GM23248 (cell line): ENCODE data around the gene SH3PXD2A. TPM values are rescaled to one million over a fixed set of nuclear protein-coding genes. Genes with fewer than 3 reads are reported as not detected.
"Not testable (repeated sequence)": the region's sequence is repeated elsewhere in the genome, so short reads cannot be mapped to it uniquely, and the experiment has no call there.

Experiments
- DNase-seq: peaks from one replicate; pipeline ENCODE4 v3.0.0-alpha.2; 2015
- H2AFZ ChIP-seq: fragments of 200-600 bp; sonication (generic); 2 replicates; pipeline ENCODE4 v1.6.1; 2016; ENCODE audit warnings: antibody characterized with exemption
- H3F3A ChIP-seq: fragments of 200-600 bp; sonication (generic); 2 replicates; pipeline ENCODE4 v1.6.1; 2016; ENCODE audit warnings: mild to moderate bottlenecking, antibody characterized with exemption, mixed run types; ENCODE audit not compliant: insufficient read depth
- H3K27ac ChIP-seq: fragments of 200-600 bp; sonication (generic); 2 replicates; pipeline ENCODE4 v1.5.1; 2016; ENCODE audit warnings: mild to moderate bottlenecking
- H3K27me3 ChIP-seq: fragments of 200-600 bp; sonication (generic); replicated peaks from 2 replicates; pipeline ENCODE4 v1.6.1; 2016; ENCODE audit warnings: mild to moderate bottlenecking; ENCODE audit not compliant: insufficient read depth
- H3K36me3 ChIP-seq: fragments of 200-600 bp; sonication (generic); 2 replicates; pipeline ENCODE4 v1.6.1; 2016; ENCODE audit warnings: low read depth, mild to moderate bottlenecking
- H3K4me1 ChIP-seq: fragments of 200-600 bp; sonication (generic); 2 replicates; pipeline ENCODE4 v1.6.1; 2016; ENCODE audit warnings: mild to moderate bottlenecking; ENCODE audit not compliant: insufficient read depth
- H3K4me2 ChIP-seq: fragments of 200-600 bp; sonication (generic); one replicate; pipeline ENCODE4 v1.6.1; 2016; ENCODE audit warnings: mild to moderate bottlenecking; ENCODE audit not compliant: unreplicated experiment
- H3K4me3 ChIP-seq: fragments of 200-600 bp; sonication (generic); 2 replicates; pipeline ENCODE4 v1.5.1; 2016; ENCODE audit warnings: mild to moderate bottlenecking
- H3K79me2 ChIP-seq: fragments of 200-600 bp; sonication (generic); 2 replicates; pipeline ENCODE4 v1.6.1; 2016; ENCODE audit warnings: mild to moderate bottlenecking; ENCODE audit not compliant: insufficient read depth
- H3K9ac ChIP-seq: fragments of 200-600 bp; sonication (generic); 2 replicates; pipeline ENCODE4 v1.6.1; 2016; ENCODE audit warnings: mild to moderate bottlenecking
- H3K9me2 ChIP-seq: fragments of 200-600 bp; sonication (generic); 2 replicates; pipeline ENCODE4 v1.6.1; 2016; ENCODE audit warnings: mixed run types, mild to moderate bottlenecking, moderate library complexity; ENCODE audit not compliant: insufficient read depth
- H3K9me3 ChIP-seq: fragments of 200-600 bp; sonication (generic); one replicate; pipeline ENCODE4 v1.6.1; 2017; ENCODE audit warnings: low read depth
- H4K20me1 ChIP-seq: fragments of 200-600 bp; sonication (generic); 2 replicates; pipeline ENCODE4 v1.6.0; 2016; ENCODE audit not compliant: insufficient read depth
- EZH2 ChIP-seq: fragments of 200-600 bp; sonication (generic); IDR thresholded peaks from 2 replicates; pipeline ENCODE4 v1.6.1; 2018; ENCODE audit warnings: antibody characterized with exemption, mild to moderate bottlenecking; ENCODE audit not compliant: insufficient read depth, poor library complexity, severe bottlenecking
- EZH2phosphoT487 ChIP-seq: fragments of 200-600 bp; sonication (generic); IDR thresholded peaks from 2 replicates; pipeline ENCODE4 v1.6.1; 2018; ENCODE audit warnings: antibody characterized with exemption, moderate library complexity, mild to moderate bottlenecking, low read depth; ENCODE audit not compliant: insufficient read depth
- WGBS, 2 experiments: methylation state at CpG; one replicate each; pipeline ENCODE4 v1.1.6; 2015 to 2017; ENCODE audit warnings: low lambda C conversion rate in 2 of 2, low coverage in 1 of 2; ENCODE audit errors: missing lambda C conversion rate in 2 of 2; 5-methylcytosine and 5-hydroxymethylcytosine counted together
- in situ Hi-C: fragments of 300-500 bp; cut with MboI; formaldehyde crosslinking; loops from 2 replicates; pipeline ENCODE4 v1.15.0; 2020
- polyA plus RNA-seq: library from polyadenylated mRNA; unstranded; fragments of >200 nt; fragmentation: Nextera tagmentation; extraction: Ambion mirVana; gene quantifications from 2 replicates; pipeline ENCODE4 v1.2.1, GENCODE V29; 2016
- total RNA-seq: library from RNA; depleted of rRNA; stranded (reverse); fragments of >200 nt; shearing (Covaris generic); gene quantifications from 2 replicates; pipeline ENCODE4 v1.2.3, GENCODE V29; 2014

SH3PXD2A gene
- total and polyA plus RNA-seq, 2 experiments from 2014 or later, result 34.0 to 58.0 TPM

DNA sequence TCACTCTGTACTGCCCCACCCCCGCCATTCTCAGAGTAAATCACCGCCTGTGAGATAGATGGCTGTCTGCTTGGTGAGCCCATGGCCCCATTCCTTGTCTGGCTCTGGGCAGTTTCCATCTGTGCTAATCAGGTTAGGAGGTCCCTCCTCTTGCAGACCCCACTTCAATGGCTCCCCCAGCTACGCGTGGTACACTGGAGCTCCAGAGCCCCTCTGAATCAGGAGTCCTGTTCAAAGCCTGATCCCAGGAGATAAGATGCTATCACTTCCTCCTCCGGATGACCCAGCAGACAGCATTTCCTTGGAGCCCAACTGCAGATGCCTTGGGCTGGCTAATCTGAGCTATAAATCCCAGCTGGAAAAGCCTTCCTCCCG is 122.3 kb downstream of the SH3PXD2A start:
- Histone ChIP-seq H2AFZ (no peak overlapping the region), H3F3A (no peaks in the 10 kb centered on the region), H3K79me2 (no peaks in the 10 kb centered on the region), H3K4me3 (no peak overlapping the region), H4K20me1 (no peaks in the 10 kb centered on the region), H3K9me3 (no peaks in the 10 kb centered on the region), H3K4me1 (0 out of 2 replicates have a peak, but pooled peaks cover 5% of the 10 kb centered on the region), H3K4me2 (no peak overlapping the region), H3K27ac (no peak overlapping the region), H3K27me3 (no peaks in the 10 kb centered on the region), H3K9ac (no peak overlapping the region), H3K36me3 (no peaks in the 10 kb centered on the region), H3K9me2 (no peaks in the 10 kb centered on the region)
- TF ChIP-seq EZH2phosphoT487 (no peak), EZH2 (no peak)
- WGBS, 2 experiments, result 87 to 90% methylated on average over 6 of the region's 6 CpGs
- DNase-seq, result no peak
- in situ Hi-C loops, result no loop called here

DNA sequence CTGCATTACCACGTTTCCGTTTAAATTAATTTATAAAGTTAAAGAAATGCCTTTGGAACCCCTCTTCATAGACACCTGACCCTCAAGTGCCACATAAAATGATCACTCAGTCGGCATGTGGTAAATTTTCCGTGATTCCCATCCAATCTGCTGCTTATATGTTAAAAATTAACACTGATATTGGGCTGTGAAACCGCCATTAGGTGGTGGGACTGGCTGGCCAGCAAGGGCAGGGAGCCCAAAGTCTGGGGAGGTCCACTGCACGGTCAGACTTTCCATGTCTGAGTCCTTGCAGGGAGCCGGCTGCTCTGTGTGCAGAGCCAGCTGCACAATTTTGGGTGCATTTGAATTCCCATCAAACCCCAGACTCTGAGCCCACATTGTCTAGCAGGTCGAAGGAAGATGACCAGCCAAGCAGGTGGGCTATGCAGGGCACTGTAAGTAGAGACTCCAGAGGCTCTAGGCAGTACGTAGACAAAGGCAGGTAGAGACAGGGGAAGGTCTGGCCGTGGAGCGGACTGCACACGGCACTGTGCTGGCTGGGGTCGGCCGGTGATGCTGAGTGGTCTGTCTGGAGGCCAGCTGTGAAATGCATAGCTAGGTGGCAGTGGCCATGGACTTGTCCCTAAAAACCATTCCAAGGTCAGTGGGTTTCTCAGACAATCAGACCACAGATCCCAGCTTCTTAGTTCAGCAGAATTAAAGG is 122.9 kb downstream of the SH3PXD2A start:
- H3K4me1 ChIP-seq, result 0 out of 2 replicates have a peak, but pooled peaks cover 5% of the 10 kb centered on the region
- no peaks in the 10 kb centered on the region for H3F3A ChIP-seq
- H3K27me3 ChIP-seq, result no peaks in the 10 kb centered on the region
- TF ChIP-seq EZH2 (no peak), EZH2phosphoT487 (no peak)
- H2AFZ ChIP-seq, result no peak overlapping the region
- H3K36me3 ChIP-seq, result no peaks in the 10 kb centered on the region
- H3K4me2 ChIP-seq, result no peak overlapping the region
- H4K20me1 ChIP-seq, result no peaks in the 10 kb centered on the region
- no peaks in the 10 kb centered on the region for H3K9me2 ChIP-seq
- in situ Hi-C loops, result no loop called here
- H3K9me3 ChIP-seq, result no peaks in the 10 kb centered on the region
- H3K27ac ChIP-seq, result no peak overlapping the region
- H3K9ac ChIP-seq, result no peak overlapping the region
- no peak for DNase-seq
- no peak overlapping the region for H3K4me3 ChIP-seq
- 97 to 99% methylated on average over 14 of the region's 14 CpGs for WGBS, 2 experiments
- no peaks in the 10 kb centered on the region for H3K79me2 ChIP-seq

DNA sequence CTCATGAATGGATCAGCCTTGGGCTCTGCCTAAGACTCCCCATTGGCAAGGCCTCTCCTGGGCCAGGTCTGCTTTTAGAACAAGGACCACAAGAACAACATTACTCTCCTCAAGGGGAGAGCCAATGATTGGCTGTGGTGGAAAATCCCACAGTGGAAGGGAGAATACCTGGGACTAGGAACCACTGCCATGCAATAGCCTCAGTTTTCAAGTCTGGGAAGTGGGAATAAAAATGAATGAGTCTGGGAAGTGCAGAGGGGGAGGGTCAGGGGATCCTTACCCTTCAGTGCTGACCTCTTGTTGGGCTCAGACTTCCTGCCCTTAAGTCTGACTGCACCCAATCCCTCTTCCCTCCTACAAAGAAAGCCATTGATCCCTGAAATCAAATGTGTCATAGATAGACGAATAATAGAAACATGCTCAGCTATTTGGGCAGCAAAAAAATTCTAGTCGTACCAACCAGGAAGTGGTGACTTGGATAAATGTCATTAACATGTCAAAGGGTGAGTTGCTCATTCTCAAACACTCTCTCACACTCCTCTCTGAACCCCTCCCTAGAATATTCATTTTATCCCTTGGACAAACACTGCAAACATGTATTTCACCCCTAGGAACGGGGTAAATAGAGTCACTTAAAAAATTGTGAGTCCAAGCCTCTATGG is 123.6 kb downstream of the SH3PXD2A start:
- Histone ChIP-seq H3K9me2 (no peaks in the 10 kb centered on the region), H3K27me3 (no peaks in the 10 kb centered on the region), H3K4me3 (no peak overlapping the region), H3K27ac (no peak overlapping the region), H3K36me3 (no peaks in the 10 kb centered on the region), H3K9me3 (no peaks in the 10 kb centered on the region), H3K9ac (no peak overlapping the region), H3K79me2 (no peaks in the 10 kb centered on the region), H3K4me1 (0 out of 2 replicates have a peak, but pooled peaks cover 5% of the 10 kb centered on the region), H2AFZ (no peak overlapping the region), H3K4me2 (no peak overlapping the region), H4K20me1 (no peaks in the 10 kb centered on the region), H3F3A (no peaks in the 10 kb centered on the region)
- no peak for TF ChIP-seq EZH2phosphoT487
- TF ChIP-seq EZH2, result no peak
- DNase-seq, result no peak
- 63 to 67% methylated on average over 3 of the region's 3 CpGs for WGBS, 2 experiments
- in situ Hi-C loops, result no loop called here

DNA sequence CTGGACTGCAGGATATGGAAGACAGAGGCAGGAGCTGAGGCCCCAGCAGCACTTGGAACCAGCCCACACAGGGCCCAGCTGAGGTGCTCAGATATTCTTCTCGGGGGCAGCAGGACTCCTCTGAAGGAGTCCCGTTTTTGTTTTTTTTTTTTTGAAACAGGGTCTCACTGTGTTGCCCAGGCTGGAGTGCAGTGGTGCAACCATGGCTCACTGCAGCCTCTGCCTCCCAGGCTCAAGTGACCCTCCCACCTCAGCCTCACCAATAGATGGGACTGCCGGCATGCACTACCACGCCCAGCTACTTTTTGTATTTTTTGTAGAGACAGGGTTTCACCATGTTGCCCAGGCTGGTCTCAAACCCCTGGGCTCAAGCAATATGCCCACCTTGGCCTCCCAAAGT is 124.3 kb downstream of the SH3PXD2A start:
- H3F3A ChIP-seq, H4K20me1 ChIP-seq, H3K27me3 ChIP-seq, H3K9me2 ChIP-seq, H3K27ac ChIP-seq, H3K36me3 ChIP-seq, H3K4me2 ChIP-seq, H3K4me3 ChIP-seq, in situ Hi-C loops, H3K4me1 ChIP-seq, H3K9me3 ChIP-seq, H3K9ac ChIP-seq, H3K79me2 ChIP-seq, DNase-seq, H2AFZ ChIP-seq: not testable (repeated sequence)
- WGBS, 2 experiments, result 87 to 92% methylated on average over 4 of the region's 4 CpGs
